Neural cell (in vitro differentiated cells): ENCODE data around the gene SERGEF. TPM values are rescaled to one million over a fixed set of nuclear protein-coding genes. Genes with fewer than 3 reads are reported as not detected.

Source experiments
- H2AFZ ChIP-seq: fragments of 200-600, 300-800 bp; sonication (generic), shearing (Covaris generic); 2 replicates; pipeline ENCODE4 v1.6.0; 2014; ENCODE audit warnings: low read depth, mild to moderate bottlenecking, antibody characterized with exemption, low read length, moderate library complexity
- H3F3A ChIP-seq: fragments of 200-600 bp; shearing (Covaris generic); 2 replicates; pipeline ENCODE4 v1.6.1; 2016; ENCODE audit warnings: mild to moderate bottlenecking, moderate library complexity, mixed read lengths, antibody characterized with exemption, low read length; ENCODE audit not compliant: insufficient read depth, poor library complexity, severe bottlenecking
- H3K27ac ChIP-seq: fragments of 200-600, 300-800 bp; sonication (generic), shearing (Covaris generic); 2 replicates; pipeline ENCODE4 v1.5.1; 2014; ENCODE audit warnings: mild to moderate bottlenecking, low read length, moderate library complexity
- H3K27me3 ChIP-seq: fragments of 300-800, 200-600 bp; sonication (generic), shearing (Covaris generic); 2 replicates; pipeline ENCODE4 v1.6.0; 2014; ENCODE audit warnings: mild to moderate bottlenecking, low read depth, low read length, moderate library complexity; ENCODE audit not compliant: insufficient read depth
- H3K36me3 ChIP-seq: fragments of 300-800, 200-600 bp; sonication (generic), shearing (Covaris generic); 2 replicates; pipeline ENCODE4 v1.5.1; 2014; ENCODE audit warnings: mild to moderate bottlenecking, antibody characterized with exemption, low read length, moderate library complexity; ENCODE audit not compliant: insufficient read depth
- H3K4me2 ChIP-seq: fragments of 300-800, 200-600 bp; sonication (generic), shearing (Covaris generic); 2 replicates; pipeline ENCODE4 v1.6.0; 2014; ENCODE audit warnings: mild to moderate bottlenecking, low read length
- H3K4me3 ChIP-seq: fragments of 300-800, 200-600 bp; sonication (generic), shearing (Covaris generic); 2 replicates; pipeline ENCODE4 v1.5.1; 2014; ENCODE audit warnings: mild to moderate bottlenecking, low read length, moderate library complexity
- H3K79me2 ChIP-seq: fragments of 200-600 bp; shearing (Covaris generic); replicated peaks from 2 replicates; pipeline ENCODE4 v1.6.0; 2014; ENCODE audit warnings: mild to moderate bottlenecking, low read length, moderate library complexity; ENCODE audit not compliant: insufficient read depth
- H3K9ac ChIP-seq: fragments of 300-800, 200-600 bp; sonication (generic), shearing (Covaris generic); 2 replicates; pipeline ENCODE4 v1.6.1; 2016; ENCODE audit warnings: mild to moderate bottlenecking, low read length, mixed read lengths
- H3K9me2 ChIP-seq: fragments of 200-600 bp; shearing (Covaris generic); 2 replicates; pipeline ENCODE4 v1.6.1; 2016; ENCODE audit warnings: mild to moderate bottlenecking, low read length, mixed read lengths; ENCODE audit not compliant: insufficient read depth
- H3K9me3 ChIP-seq: fragments of 200-600, 300-800 bp; sonication (generic), shearing (Covaris generic); 2 replicates; pipeline ENCODE4 v1.6.1; 2016; ENCODE audit warnings: mild to moderate bottlenecking, mixed run types, low read length, moderate library complexity, mixed read lengths
- H4K20me1 ChIP-seq: fragments of 200-600 bp; shearing (Covaris generic); 2 replicates; pipeline ENCODE4 v1.6.1; 2016; ENCODE audit warnings: mild to moderate bottlenecking, mixed run types; ENCODE audit not compliant: insufficient read depth
- CTCF ChIP-seq: fragments of 450-650 bp; IDR thresholded peaks from 2 replicates; pipeline ENCODE4 v1.5.1; 2014; ENCODE audit warnings: antibody characterized with exemption, mild to moderate bottlenecking, moderate library complexity; ENCODE audit not compliant: poor library complexity, severe bottlenecking
- EP300 ChIP-seq: fragments of 450-650 bp; conservative IDR thresholded peaks from 2 replicates; pipeline ENCODE4 v1.6.1; 2014; ENCODE audit warnings: antibody characterized with exemption, mild to moderate bottlenecking, moderate library complexity; ENCODE audit not compliant: poor library complexity, severe bottlenecking
- EZH2 ChIP-seq: fragments of 200-600, 300-800 bp; shearing (Covaris generic), sonication (generic); IDR thresholded peaks from 2 replicates; pipeline ENCODE4 v1.6.1; 2014; ENCODE audit warnings: antibody characterized with exemption, low read length, borderline replicate concordance, mild to moderate bottlenecking; ENCODE audit not compliant: insufficient read depth, poor library complexity, severe bottlenecking
- MXI1 ChIP-seq: fragments of 450-650 bp; conservative IDR thresholded peaks from 2 replicates; pipeline ENCODE4 v1.6.1; 2014; ENCODE audit warnings: antibody characterized with exemption, mild to moderate bottlenecking; ENCODE audit not compliant: poor library complexity, severe bottlenecking
- POLR2AphosphoS5 ChIP-seq: IDR thresholded peaks from 2 replicates; pipeline ENCODE4 v1.6.1; 2012
- RAD21 ChIP-seq: fragments of 450-650 bp; conservative IDR thresholded peaks from 2 replicates; pipeline ENCODE4 v1.6.1; 2014; ENCODE audit warnings: antibody characterized with exemption, mild to moderate bottlenecking, moderate library complexity
- SMC3 ChIP-seq: fragments of 450-650 bp; conservative IDR thresholded peaks from 2 replicates; pipeline ENCODE4 v1.6.1; 2014; ENCODE audit warnings: antibody characterized with exemption, mild to moderate bottlenecking, moderate library complexity; ENCODE audit not compliant: poor library complexity
- TAF1 ChIP-seq: IDR thresholded peaks from 2 replicates; pipeline ENCODE4 v1.6.1; 2012; ENCODE audit warnings: low read depth
- polyA plus RNA-seq: library from polyadenylated mRNA; depleted of rRNA; stranded (reverse); fragments of >200 nt; gene quantifications from 2 replicates; pipeline ENCODE4 v1.2.3, GENCODE V29; 2014
- TF ChIP-seq, protein P1 (sequence below): IDR thresholded peaks from 2 replicates; pipeline ENCODE4 v1.6.1; 2012; ENCODE audit warnings: borderline replicate concordance

Gene SERGEF
- polyA plus RNA-seq, 1 donor from 2014 or later = 49.6 TPM

DNA sequence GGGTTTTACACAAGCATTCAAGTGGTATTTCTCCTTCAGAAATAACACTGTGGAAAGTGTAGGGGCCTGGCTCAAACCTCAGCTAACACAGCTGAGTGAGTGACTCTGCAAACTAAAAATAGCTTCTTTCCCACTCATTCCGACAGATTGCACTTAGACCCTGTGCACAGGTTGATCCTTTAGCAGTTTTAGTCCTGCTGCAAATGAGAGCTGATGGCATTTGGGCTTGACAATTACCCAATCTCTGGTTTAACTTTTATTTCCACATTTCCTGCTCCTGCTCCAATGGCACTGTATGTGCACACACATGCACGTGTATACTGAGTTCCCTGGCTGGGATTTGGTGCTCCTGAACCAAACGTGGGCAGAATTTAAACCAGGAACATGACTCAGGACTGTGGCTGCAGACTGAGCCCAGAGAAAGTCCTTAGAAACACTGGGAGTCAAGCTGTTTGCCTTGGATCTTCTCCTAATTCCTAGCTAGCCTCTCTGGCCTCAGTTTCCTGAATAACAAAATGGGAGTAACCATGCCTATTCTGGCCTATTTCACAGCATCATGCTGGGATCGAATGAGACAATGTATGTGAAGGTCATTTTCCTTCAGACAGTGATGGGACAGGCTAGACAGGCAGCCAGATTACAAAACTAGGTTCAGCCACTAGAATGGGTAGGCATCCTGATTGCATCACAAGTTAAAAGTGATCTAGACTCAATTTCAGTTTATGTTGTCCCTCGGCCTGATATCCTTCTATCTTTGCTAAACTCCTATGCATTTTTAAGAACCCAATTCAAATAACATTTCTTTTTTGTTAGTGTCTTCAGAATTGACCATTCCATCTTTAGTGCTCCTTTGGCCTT lies 58.2 kb downstream of the SERGEF start:
- no peak overlapping the region for H3K9ac ChIP-seq
- no peaks in the 10 kb centered on the region for H3K9me3 ChIP-seq
- no peaks in the 10 kb centered on the region for H4K20me1 ChIP-seq
- peaks cover 3% of the 10 kb centered on the region for H3K36me3 ChIP-seq
- no peaks in the 10 kb centered on the region for H3K79me2 ChIP-seq
- no peaks in the 10 kb centered on the region for H3F3A ChIP-seq
- H3K4me2 ChIP-seq = no peak overlapping the region
- H3K9me2 ChIP-seq = no peaks in the 10 kb centered on the region
- no peak overlapping the region for H3K4me3 ChIP-seq
- H2AFZ ChIP-seq = no peak overlapping the region
- H3K27me3 ChIP-seq = no peaks in the 10 kb centered on the region
- no peak overlapping the region for H3K27ac ChIP-seq
- TF ChIP-seq SMC3 = no peak
- TF ChIP-seq EZH2 = no peak
- TF ChIP-seq, protein P1, sequence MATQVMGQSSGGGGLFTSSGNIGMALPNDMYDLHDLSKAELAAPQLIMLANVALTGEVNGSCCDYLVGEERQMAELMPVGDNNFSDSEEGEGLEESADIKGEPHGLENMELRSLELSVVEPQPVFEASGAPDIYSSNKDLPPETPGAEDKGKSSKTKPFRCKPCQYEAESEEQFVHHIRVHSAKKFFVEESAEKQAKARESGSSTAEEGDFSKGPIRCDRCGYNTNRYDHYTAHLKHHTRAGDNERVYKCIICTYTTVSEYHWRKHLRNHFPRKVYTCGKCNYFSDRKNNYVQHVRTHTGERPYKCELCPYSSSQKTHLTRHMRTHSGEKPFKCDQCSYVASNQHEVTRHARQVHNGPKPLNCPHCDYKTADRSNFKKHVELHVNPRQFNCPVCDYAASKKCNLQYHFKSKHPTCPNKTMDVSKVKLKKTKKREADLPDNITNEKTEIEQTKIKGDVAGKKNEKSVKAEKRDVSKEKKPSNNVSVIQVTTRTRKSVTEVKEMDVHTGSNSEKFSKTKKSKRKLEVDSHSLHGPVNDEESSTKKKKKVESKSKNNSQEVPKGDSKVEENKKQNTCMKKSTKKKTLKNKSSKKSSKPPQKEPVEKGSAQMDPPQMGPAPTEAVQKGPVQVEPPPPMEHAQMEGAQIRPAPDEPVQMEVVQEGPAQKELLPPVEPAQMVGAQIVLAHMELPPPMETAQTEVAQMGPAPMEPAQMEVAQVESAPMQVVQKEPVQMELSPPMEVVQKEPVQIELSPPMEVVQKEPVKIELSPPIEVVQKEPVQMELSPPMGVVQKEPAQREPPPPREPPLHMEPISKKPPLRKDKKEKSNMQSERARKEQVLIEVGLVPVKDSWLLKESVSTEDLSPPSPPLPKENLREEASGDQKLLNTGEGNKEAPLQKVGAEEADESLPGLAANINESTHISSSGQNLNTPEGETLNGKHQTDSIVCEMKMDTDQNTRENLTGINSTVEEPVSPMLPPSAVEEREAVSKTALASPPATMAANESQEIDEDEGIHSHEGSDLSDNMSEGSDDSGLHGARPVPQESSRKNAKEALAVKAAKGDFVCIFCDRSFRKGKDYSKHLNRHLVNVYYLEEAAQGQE = no peak
- TF ChIP-seq TAF1 = no peak
- TF ChIP-seq EP300 = no peak
- no peak for TF ChIP-seq CTCF
- no peak for TF ChIP-seq RAD21
- TF ChIP-seq POLR2AphosphoS5 = no peak
- no peak for TF ChIP-seq MXI1

DNA sequence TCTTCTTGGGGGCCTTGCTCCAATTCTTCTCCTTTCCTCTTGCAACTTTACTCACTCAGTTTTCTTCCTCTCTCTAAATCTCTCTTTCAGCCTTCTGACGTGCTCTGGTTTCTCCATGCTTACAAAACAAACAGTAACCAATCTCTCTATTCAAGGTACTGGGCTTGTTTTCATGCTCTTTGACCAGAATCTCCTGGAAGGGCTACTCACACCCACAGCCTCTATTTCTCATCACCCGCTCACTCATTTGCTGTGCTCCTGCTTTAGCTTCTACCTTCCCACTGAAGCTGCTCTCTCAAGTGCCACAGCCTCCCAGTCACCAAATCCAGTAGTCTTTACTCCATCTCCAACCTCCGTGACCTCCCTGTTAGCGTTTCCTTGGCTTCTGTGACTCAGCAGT lies 60.4 kb downstream of the SERGEF start:
- Histone ChIP-seq H3K27ac (no peak overlapping the region), H2AFZ (no peak overlapping the region), H3K36me3 (peaks cover 3% of the 10 kb centered on the region), H3K4me2 (no peak overlapping the region), H3K79me2 (no peaks in the 10 kb centered on the region), H3K4me3 (no peak overlapping the region), H3K9ac (no peak overlapping the region), H3K9me2 (no peaks in the 10 kb centered on the region), H3F3A (no peaks in the 10 kb centered on the region), H3K9me3 (no peaks in the 10 kb centered on the region), H3K27me3 (no peaks in the 10 kb centered on the region), H4K20me1 (no peaks in the 10 kb centered on the region)
- TF ChIP-seq POLR2AphosphoS5 (no peak), RAD21 (no peak)
